Sigmoid colon (tissue), 4 donors: Measurements from ENCODE around the gene KLHL1.

Experiments
- CTCF ChIP-seq, 4 experiments: fragments of 450-650 bp in 3 of 4; fragments of 200-600 bp in 1 of 4; IDR thresholded peaks; one replicate each; pipeline ENCODE4 v1.5.1; 2016 to 2019; ENCODE audit warnings: antibody characterized with exemption in 4 of 4, mild to moderate bottlenecking in 3 of 4, moderate library complexity in 2 of 4
- EP300 ChIP-seq, 4 donors: sonication (generic); formaldehyde crosslinking; IDR thresholded peaks; one replicate each; pipeline ENCODE4 v1.6.1; 2017; ENCODE audit warnings: antibody characterized with exemption in 4 of 4
- POLR2A ChIP-seq, 2 donors: fragments of 450-650 bp; IDR thresholded peaks; one replicate each; pipeline ENCODE4 v1.6.1; 2016; ENCODE audit warnings: antibody characterized with exemption in 2 of 2, mild to moderate bottlenecking in 2 of 2, moderate library complexity in 2 of 2
- POLR2AphosphoS5 ChIP-seq, 4 donors: sonication (generic); formaldehyde crosslinking; IDR thresholded peaks; one replicate each; pipeline ENCODE4 v1.6.1; 2017; ENCODE audit warnings: antibody characterized with exemption in 4 of 4

GRCh38 chr13:70014337-70014736 is 93.9 kb downstream of the KLHL1 start:
- TF ChIP-seq CTCF (IDR thresholded peaks at IDR 0.05) = no peak
- no peak for TF ChIP-seq POLR2A (IDR thresholded peaks at IDR 0.05)
- TF ChIP-seq EP300 (IDR thresholded peaks at IDR 0.05) = no peak
- TF ChIP-seq POLR2AphosphoS5 (IDR thresholded peaks at IDR 0.05) = no peak
